Measurements from ENCODE around the gene ZSWIM4. TPM values are rescaled to one million over a fixed set of nuclear protein-coding genes. Genes with fewer than 3 reads are reported as not detected.

The ZSWIM4 gene
- total RNA-seq, 6 experiments from 2014 or later, result 0.98 to 3.7 (median 1.7) TPM

DNA sequence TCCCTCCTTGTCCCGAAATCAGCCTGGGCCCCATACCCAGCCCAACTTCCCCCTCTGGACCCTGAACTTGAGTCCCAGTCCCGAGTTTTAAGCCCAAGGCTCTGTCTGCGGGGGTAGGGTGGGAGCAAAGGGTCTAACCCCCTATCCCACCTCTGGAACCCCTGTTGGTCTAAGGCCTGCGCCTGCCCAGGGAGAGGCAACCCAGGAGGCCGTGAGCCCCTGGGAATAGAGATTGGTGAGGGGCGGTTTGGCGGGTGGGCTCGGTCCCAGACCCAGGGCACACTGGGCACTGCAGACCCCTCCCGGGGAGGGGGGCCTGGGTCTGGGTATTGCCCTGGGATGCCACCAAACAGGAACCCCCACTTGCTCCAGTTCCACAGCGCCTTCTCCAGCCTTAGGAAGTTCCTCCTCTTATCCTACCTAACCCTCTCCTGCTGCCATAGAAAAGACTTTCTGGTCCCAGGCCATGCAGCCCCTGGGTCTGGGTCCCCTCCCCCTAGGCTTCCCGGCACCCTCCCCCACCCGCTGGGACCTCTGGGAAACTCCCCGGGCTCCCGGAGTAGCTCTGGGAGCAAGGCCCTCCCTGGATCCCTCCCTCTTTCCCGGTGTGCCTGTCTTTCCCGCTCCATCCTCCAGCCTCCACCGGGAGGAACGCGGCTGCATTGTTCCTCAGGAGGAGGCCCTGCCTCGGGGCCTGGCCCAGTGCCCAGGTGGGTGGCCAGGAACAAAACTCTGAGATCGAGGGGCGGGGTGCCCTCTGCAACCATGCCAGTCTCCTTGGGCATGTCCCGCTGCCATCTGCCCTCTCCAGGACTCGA, 48.1 kb downstream of the ZSWIM4 start:
- ATAC-seq (peak in 1 of 4 donors; percentile 1), DNase-seq (peak in 2 of 3 donors; percentile 54 to 59)
- intact Hi-C loops (cut with DNase I), result no loop called here

DNA sequence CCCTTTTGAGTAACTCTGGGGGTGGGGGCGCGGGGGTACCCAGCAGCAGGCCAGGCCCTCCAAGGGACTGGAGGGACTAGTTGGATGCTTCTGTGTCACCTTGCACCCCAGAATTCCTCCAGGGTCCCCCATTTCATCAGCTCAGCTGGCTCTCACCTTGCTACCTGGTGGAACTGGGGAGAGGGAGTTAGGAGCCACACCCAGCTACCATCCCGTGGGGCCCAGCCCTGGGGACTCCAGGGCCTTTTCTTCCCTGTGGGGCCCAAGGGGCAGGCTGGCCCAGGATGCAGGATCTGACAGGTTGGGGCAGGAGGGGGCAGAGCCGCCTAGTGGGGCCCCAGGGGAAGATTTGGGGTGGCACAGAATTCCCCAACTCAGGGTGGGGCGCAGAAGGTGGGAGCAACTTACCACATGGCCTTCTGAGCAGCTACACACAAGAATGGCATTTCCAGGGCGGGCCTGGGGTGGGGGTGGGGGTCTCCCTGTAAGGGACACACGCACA, 48.9 kb downstream of the ZSWIM4 start:
- H3K27me3 ChIP-seq, result no peaks in the 10 kb centered on the region
- intact Hi-C loops (cut with DNase I), result no loop called here
- no peaks in the 10 kb centered on the region for H3K9me3 ChIP-seq
- no peak overlapping the region for H3K27ac ChIP-seq
- TF ChIP-seq, protein P1, sequence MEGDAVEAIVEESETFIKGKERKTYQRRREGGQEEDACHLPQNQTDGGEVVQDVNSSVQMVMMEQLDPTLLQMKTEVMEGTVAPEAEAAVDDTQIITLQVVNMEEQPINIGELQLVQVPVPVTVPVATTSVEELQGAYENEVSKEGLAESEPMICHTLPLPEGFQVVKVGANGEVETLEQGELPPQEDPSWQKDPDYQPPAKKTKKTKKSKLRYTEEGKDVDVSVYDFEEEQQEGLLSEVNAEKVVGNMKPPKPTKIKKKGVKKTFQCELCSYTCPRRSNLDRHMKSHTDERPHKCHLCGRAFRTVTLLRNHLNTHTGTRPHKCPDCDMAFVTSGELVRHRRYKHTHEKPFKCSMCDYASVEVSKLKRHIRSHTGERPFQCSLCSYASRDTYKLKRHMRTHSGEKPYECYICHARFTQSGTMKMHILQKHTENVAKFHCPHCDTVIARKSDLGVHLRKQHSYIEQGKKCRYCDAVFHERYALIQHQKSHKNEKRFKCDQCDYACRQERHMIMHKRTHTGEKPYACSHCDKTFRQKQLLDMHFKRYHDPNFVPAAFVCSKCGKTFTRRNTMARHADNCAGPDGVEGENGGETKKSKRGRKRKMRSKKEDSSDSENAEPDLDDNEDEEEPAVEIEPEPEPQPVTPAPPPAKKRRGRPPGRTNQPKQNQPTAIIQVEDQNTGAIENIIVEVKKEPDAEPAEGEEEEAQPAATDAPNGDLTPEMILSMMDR (IDR thresholded peaks at IDR 0.05), result no peak
- TF ChIP-seq POLR2A (IDR thresholded peaks at IDR 0.05), result no peak
- H3K36me3 ChIP-seq, result no peaks in the 10 kb centered on the region
- H3K4me1 ChIP-seq, result no peaks in the 10 kb centered on the region
- DNase-seq (no peak), ATAC-seq (no peak)
- 96% methylated on average over 3 of the region's 7 CpGs for WGBS (ENCODE audit: insufficient coverage, low coverage, low lambda C conversion rate, missing lambda C conversion rate)
- no peak overlapping the region for H3K4me3 ChIP-seq

More for the DNA sequence above, 48.1 kb downstream of the ZSWIM4 start:
- Histone ChIP-seq H3K27me3 (no peaks in the 10 kb centered on the region), H3K27ac (peak overlapping the region; percentile 56 to 92 (median 88)), H3K36me3 (no peaks in the 10 kb centered on the region), H3K4me3 (peak overlapping the region; percentile 26 to 75 (median 32)), H3K4me1 (peaks cover 0 to 4% (median 0%) of the 10 kb centered on the region in 4 donors), H3K9me3 (no peaks in the 10 kb centered on the region)
- no peak for TF ChIP-seq POLR2A (IDR thresholded peaks at IDR 0.05)
- TF ChIP-seq, protein P1 (IDR thresholded peaks at IDR 0.05), result no peak
- WGBS (ENCODE audit: insufficient coverage, low coverage, low lambda C conversion rate, missing lambda C conversion rate), result 10% methylated on average over 8 of the region's 24 CpGs

DNA sequence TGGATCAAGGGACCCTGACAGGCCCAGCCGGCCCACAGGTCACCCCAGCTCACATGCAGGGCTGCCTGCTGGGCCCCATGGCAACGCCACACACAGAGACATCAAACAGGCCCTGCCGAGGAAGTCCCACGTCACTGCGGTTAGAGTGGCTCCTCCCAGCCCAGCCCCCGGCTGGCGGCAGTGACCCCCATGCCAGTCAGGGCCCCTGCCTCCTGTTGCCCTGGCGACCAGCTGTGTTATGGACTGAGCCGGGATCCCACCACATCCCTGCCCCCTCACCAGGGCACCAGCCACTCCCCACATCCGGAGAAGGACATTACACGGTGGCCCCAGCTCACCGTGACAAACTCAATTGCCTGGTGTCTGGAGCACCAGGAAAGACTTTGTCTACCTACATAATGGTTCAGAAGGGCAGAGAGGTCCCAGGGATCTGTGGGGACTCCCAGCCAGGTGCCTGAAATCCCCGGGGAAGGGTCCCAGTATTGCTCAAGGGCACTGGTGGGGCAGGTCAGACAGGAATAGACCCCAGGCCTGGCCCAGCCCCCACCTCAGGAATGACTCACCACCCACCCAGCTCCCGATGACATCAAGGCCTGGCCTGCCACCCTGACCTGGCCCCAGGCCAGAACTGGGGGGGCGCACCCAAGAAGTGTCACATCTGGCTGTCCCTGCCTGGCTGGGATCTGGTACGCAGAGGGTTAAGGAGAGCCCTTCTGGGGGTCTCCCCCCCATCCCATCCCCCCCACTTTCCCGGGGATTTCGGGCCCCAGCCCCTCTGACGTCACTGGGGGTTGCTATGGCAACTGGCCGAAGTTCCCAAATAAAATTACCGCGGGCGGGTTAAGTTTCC, 51.5 kb downstream of the ZSWIM4 start:
- no peaks in the 10 kb centered on the region for H3K36me3 ChIP-seq
- DNase-seq (peak; percentile 81 to 89 (median 84)), ATAC-seq (peak; percentile 25 to 51 (median 48))
- peak overlapping the region; percentile 88 to 99 (median 93) for H3K27ac ChIP-seq
- no peaks in the 10 kb centered on the region for H3K27me3 ChIP-seq
- peak overlapping the region; percentile 37 to 44 (median 44) for H3K4me3 ChIP-seq
- WGBS (ENCODE audit: insufficient coverage, low coverage, low lambda C conversion rate, missing lambda C conversion rate), result 15% methylated on average over 9 of the region's 23 CpGs
- TF ChIP-seq, protein P1 (IDR thresholded peaks at IDR 0.05), result no peak
- no peak for TF ChIP-seq POLR2A (IDR thresholded peaks at IDR 0.05)
- intact Hi-C loops (cut with DNase I), result no loop called here
- H3K9me3 ChIP-seq, result no peaks in the 10 kb centered on the region
- H3K4me1 ChIP-seq, result no peaks in the 10 kb centered on the region

DNA sequence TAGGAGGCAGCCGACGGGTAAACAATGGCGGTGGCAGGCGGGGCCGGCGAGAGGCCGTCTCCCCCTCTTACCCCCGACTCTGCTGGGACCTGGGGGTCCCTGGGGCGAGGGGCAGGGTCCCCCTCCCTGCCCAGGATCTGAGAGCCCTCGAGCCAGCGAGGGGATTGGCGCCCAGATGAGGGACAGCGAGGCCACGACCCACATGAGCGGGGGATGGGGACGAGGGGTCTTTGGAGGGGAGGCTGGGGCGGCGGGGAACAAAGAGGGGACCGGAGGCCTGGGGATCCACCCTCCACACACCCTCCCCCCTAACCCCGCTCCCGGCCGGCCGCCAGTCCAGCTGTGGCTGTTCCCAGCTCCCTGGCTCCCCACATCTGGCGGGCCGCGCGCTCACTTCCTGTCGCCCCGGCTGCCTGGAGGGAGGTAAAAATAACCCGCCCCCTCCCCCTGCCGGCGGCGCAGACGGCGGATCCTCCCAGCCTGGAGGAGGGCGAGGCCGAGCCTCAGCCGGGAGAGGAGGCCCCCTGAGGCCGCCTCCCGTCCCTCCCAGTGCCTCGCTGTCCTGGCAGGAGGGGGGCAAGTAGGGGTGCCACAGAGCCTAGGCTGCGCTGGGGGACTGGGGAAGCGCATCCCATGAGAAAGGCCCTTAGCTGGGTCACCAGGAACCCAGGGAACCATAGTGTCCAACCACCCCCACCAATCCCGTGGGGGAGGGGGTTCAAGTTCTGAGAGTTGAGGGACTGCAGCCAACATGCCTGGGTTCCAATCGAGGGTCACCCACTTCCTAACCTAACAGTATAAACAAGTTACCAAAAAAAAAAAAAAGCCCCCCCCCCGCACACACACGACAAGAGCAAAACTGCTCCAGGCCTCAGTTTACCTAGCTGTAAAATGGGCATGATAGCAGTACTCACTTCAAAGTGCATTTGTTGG, 52.4 kb downstream of the ZSWIM4 start:
- ATAC-seq (peak; percentile 58 to 66 (median 63)), DNase-seq (peak; percentile 84 to 90 (median 89))
- WGBS (ENCODE audit: insufficient coverage, low coverage, low lambda C conversion rate, missing lambda C conversion rate), result 3% methylated on average over 11 of the region's 47 CpGs
- H3K9me3 ChIP-seq, result no peaks in the 10 kb centered on the region
- no peaks in the 10 kb centered on the region for H3K36me3 ChIP-seq
- peak overlapping the region; percentile 37 to 44 (median 44) for H3K4me3 ChIP-seq
- H3K4me1 ChIP-seq, result no peaks in the 10 kb centered on the region
- peak overlapping the region; percentile 88 to 99 (median 93) for H3K27ac ChIP-seq
- H3K27me3 ChIP-seq, result no peaks in the 10 kb centered on the region
- TF ChIP-seq, protein P1 (IDR thresholded peaks at IDR 0.05), result peak in 2 of 4 donors; percentile 9 to 14
- peak; percentile 75 for TF ChIP-seq POLR2A (IDR thresholded peaks at IDR 0.05)
- intact Hi-C loops (cut with DNase I), result no loop called here

All from right lobe of liver (tissue), 6 donors.